Ishikawa (cell line): ENCODE data around the gene ACSM2B.

Experiments
- CREB1 ChIP-seq: IDR thresholded peaks from 2 replicates; pipeline ENCODE4 v1.6.1; 2012; ENCODE audit warnings: low read depth
- EP300 ChIP-seq: IDR thresholded peaks from 2 replicates; pipeline ENCODE4 v1.6.1; 2012; ENCODE audit warnings: borderline replicate concordance
- FOXM1 ChIP-seq: IDR thresholded peaks from 2 replicates; pipeline ENCODE4 v1.6.1; 2012; ENCODE audit warnings: low read depth, borderline replicate concordance
- MAX ChIP-seq: IDR thresholded peaks from 2 replicates; pipeline ENCODE4 v1.6.1; 2012
- TAF1 ChIP-seq: IDR thresholded peaks from 2 replicates; pipeline ENCODE4 v1.6.1; 2012; ENCODE audit warnings: low read depth, mild to moderate bottlenecking
- TEAD4 ChIP-seq: IDR thresholded peaks from 2 replicates; pipeline ENCODE4 v1.6.1; 2012
- YY1 ChIP-seq: IDR thresholded peaks from 2 replicates; pipeline ENCODE4 v1.6.1; 2012; ENCODE audit warnings: low read depth

GRCh38 chr16:20520103-20520502, 56.1 kb downstream of the ACSM2B start:
- no peak for TF ChIP-seq EP300
- no peak for TF ChIP-seq FOXM1
- TF ChIP-seq TAF1, result no peak
- TF ChIP-seq CREB1, result no peak
- TF ChIP-seq MAX, result no peak
- no peak for TF ChIP-seq YY1
- no peak for TF ChIP-seq TEAD4
